ENCODE results near the gene C6orf120. TPM values are rescaled to one million over a fixed set of nuclear protein-coding genes. Genes with fewer than 3 reads are reported as not detected.
A peak's percentile ranks its signal among the peaks of the same experiment; 100 is the strongest.

The C6orf120 gene
- total and polyA plus RNA-seq, 9 of the 15 experiments (the other 6 are each of a cell fraction or from before 2014, with no cell fraction given) = 7.7 to 44.9 (median 34.8) TPM

- TF ChIP-seq NR4A1 (CRISPR knock-in tag; IDR thresholded peaks at IDR 0.05) (no peak), NR4A1 (tag; IDR thresholded peaks at IDR 0.05) (no peak), PHF20 (IDR thresholded peaks at IDR 0.05; ENCODE audit: partially characterized antibody) (no peak), XRCC3 (IDR thresholded peaks at IDR 0.05) (no peak), TFAP4 (CRISPR knock-in tag; IDR thresholded peaks at IDR 0.05; ENCODE audit: borderline replicate concordance) (no peak), RB1 (IDR thresholded peaks at IDR 0.05; ENCODE audit: low read depth) (peak; percentile 89), ZNF408 (CRISPR knock-in tag; IDR thresholded peaks at IDR 0.05; ENCODE audit: low read depth) (no peak), MEF2A (IDR thresholded peaks at IDR 0.05; ENCODE audit: control insufficient read depth, low read depth, low read length) (no peak), ERF (CRISPR knock-in tag; IDR thresholded peaks at IDR 0.05) (peak; percentile 56; the same call in 1 of the 2 replicates), GTF2F1 (IDR thresholded peaks at IDR 0.05; ENCODE audit: low read depth, low read length) (no peak), SIN3B (IDR thresholded peaks at IDR 0.05; ENCODE audit: low read depth) (peak; percentile 56), ZFP30 (CRISPR knock-in tag; IDR thresholded peaks at IDR 0.05; ENCODE audit: borderline replicate concordance) (no peak), ARID2 (IDR thresholded peaks at IDR 0.05) (no peak), ZNF583 (CRISPR knock-in tag; IDR thresholded peaks at IDR 0.05) (no peak), PHTF2 (CRISPR knock-in tag; IDR thresholded peaks at IDR 0.05) (no peak), ETV5 (CRISPR knock-in tag; IDR thresholded peaks at IDR 0.05; ENCODE audit: low read depth) (no peak), MLX (CRISPR knock-in tag; conservative IDR thresholded peaks at IDR 0.05) (no peak), DMBX1 (CRISPR knock-in tag; IDR thresholded peaks at IDR 0.05; ENCODE audit: borderline replicate concordance) (no peak), MTF1 (CRISPR knock-in tag; IDR thresholded peaks at IDR 0.05; ENCODE audit: borderline replicate concordance) (no peak), STAT5B (CRISPR knock-in tag; IDR thresholded peaks at IDR 0.05) (no peak), THAP12 (CRISPR knock-in tag; IDR thresholded peaks at IDR 0.05) (peak; percentile 86), SMAD1 (IDR thresholded peaks at IDR 0.05; ENCODE audit: low read depth, low read length, partially characterized antibody) (no peak), JUN (IDR thresholded peaks at IDR 0.05; ENCODE audit: borderline replicate concordance, low read depth, low read length) (no peak), JUN (CRISPR knock-in tag; IDR thresholded peaks at IDR 0.05; ENCODE audit: borderline replicate concordance) (no peak), FUS (optimal IDR thresholded peaks at IDR 0.05; ENCODE audit: low read depth, low read length) (no peak), TCF7 (IDR thresholded peaks at IDR 0.05; ENCODE audit: borderline replicate concordance) (no peak), POLR3G (IDR thresholded peaks at IDR 0.05; ENCODE audit: extremely low read depth, insufficient read length, insufficient replicate concordance) (no peak), U2AF2 (optimal IDR thresholded peaks at IDR 0.05; ENCODE audit: low read depth, low read length) (no peak), ZNF146 (CRISPR knock-in tag; IDR thresholded peaks at IDR 0.05; ENCODE audit: unreplicated experiment) (no peak)
These were observed 22.1 kb downstream of the C6orf120 start (continued) for GRCh38 chr6:169723991-169724493.

Measured in K562 (cell line).